ENCODE results near the gene COL8A2. TPM values are rescaled to one million over a fixed set of nuclear protein-coding genes. Genes with fewer than 3 reads are reported as not detected.

Gene COL8A2
- total RNA-seq, 2 experiments from 2014 or later, result 0.05 to 0.06 TPM

- Histone ChIP-seq H3K36me3 (ENCODE audit: insufficient read depth, low read length) (peaks cover 14% of the 10 kb centered on the region), H3K27me3 (ENCODE audit: control insufficient read depth in 1 of 2, insufficient read depth in 2 of 2, low read length in 2 of 2) (peaks cover 21 to 25% of the 10 kb centered on the region in 2 experiments), H3K4me1 (ENCODE audit: insufficient read depth, low read length) (peaks cover 51% of the 10 kb centered on the region), H3K4me3 (ENCODE audit: low read length) (no peak overlapping the region), H3K27ac (ENCODE audit: low read depth in 1 of 2, low read length in 2 of 2) (no peak overlapping the region), H3K9me3 (ENCODE audit: control insufficient read depth in 1 of 2, insufficient read depth in 1 of 2, low read length in 2 of 2) (peaks cover 0 to 16% of the 10 kb centered on the region in 2 experiments)
- H3K27ac Mint-ChIP-seq, result peak overlapping the region; percentile 70
- intact Hi-C loops (cut with DNase I, micrococcal nuclease), result loop anchor here in 1 of 2 experiments (1.0 to 10.0 kb wide), 8 partner anchors 62 to 1775 kb away; partner anchors contain the start of genes AGO1, STK40, THRAP3 and TRAPPC3
- H3K4me3 Mint-ChIP-seq, result peak overlapping the region; percentile 93
- ChIA-PET CTCF (no interaction called here), POLR2A (interaction anchor here (0.5 kb wide), 1 partner anchor 333 kb away, joined by 3 read pairs; no protein-coding TSS in a partner anchor)
- TF ChIP-seq CTCF (IDR thresholded peaks at IDR 0.05), result no peak
- H3K36me3 Mint-ChIP-seq (ENCODE audit: low read depth), result peaks cover 25% of the 10 kb centered on the region
- DNase-seq (peak in 2 of 14 experiments; percentile 33 to 45), ATAC-seq (ENCODE audit: poor library complexity) (no peak)
- peaks cover 21% of the 10 kb centered on the region for H3K4me1 Mint-ChIP-seq (ENCODE audit: low read depth)
- peaks cover 29% of the 10 kb centered on the region for H3K27me3 Mint-ChIP-seq
- H3K9me3 Mint-ChIP-seq, result no peaks in the 10 kb centered on the region
Measured at GRCh38 chr1:36087233-36088123, 37.5 kb downstream of the COL8A2 start.

- Mint-ChIP-seq H3K27me3 (peaks cover 37% of the 10 kb centered on the region), H3K4me1 (ENCODE audit: low read depth) (peaks cover 17% of the 10 kb centered on the region), H3K9me3 (no peaks in the 10 kb centered on the region), H3K4me3 (peak overlapping the region; percentile 88), H3K27ac (peak overlapping the region; percentile 70), H3K36me3 (ENCODE audit: low read depth) (peaks cover 17% of the 10 kb centered on the region)
- Histone ChIP-seq H3K9me3 (ENCODE audit: control insufficient read depth in 1 of 2, insufficient read depth in 1 of 2, low read length in 2 of 2) (peaks cover 0 to 16% of the 10 kb centered on the region in 2 experiments), H3K4me1 (ENCODE audit: insufficient read depth, low read length) (peaks cover 44% of the 10 kb centered on the region), H3K4me3 (ENCODE audit: low read length) (no peak overlapping the region), H3K27me3 (ENCODE audit: control insufficient read depth in 1 of 2, insufficient read depth in 2 of 2, low read length in 2 of 2) (peaks cover 21 to 26% of the 10 kb centered on the region in 2 experiments), H3K36me3 (ENCODE audit: insufficient read depth, low read length) (peaks cover 6% of the 10 kb centered on the region), H3K27ac (ENCODE audit: low read depth in 1 of 2, low read length in 2 of 2) (no peak overlapping the region)
- intact Hi-C loops (cut with DNase I, micrococcal nuclease), result loop anchor here in 1 of 2 experiments (2.0 to 10.0 kb wide), 5 partner anchors 82 to 1776 kb away; partner anchors contain the start of gene STK40
- CTCF ChIA-PET, result no interaction called here
- DNase-seq (peak in 2 of 14 experiments; percentile 26 to 28), ATAC-seq (ENCODE audit: poor library complexity) (no peak)
- POLR2A ChIA-PET, result no interaction called here
- no peak for TF ChIP-seq CTCF (IDR thresholded peaks at IDR 0.05)
Measured at GRCh38 chr1:36086529-36087232, 38.3 kb downstream of the COL8A2 start.

GRCh38 chr1:36085686-36086526 lies 39.1 kb downstream of the COL8A2 start:
- CTCF ChIA-PET, result no interaction called here
- H3K36me3 ChIP-seq (ENCODE audit: insufficient read depth, low read length), result no peaks in the 10 kb centered on the region
- H3K4me3 ChIP-seq (ENCODE audit: low read length), result no peak overlapping the region
- intact Hi-C loops (cut with DNase I, micrococcal nuclease), result loop anchor here in 1 of 2 experiments (2.0 to 10.0 kb wide), 5 partner anchors 81 to 1776 kb away; partner anchors contain the start of gene STK40
- H3K27ac ChIP-seq (ENCODE audit: low read depth in 1 of 2, low read length in 2 of 2), result no peak overlapping the region
- no peaks in the 10 kb centered on the region for H3K9me3 Mint-ChIP-seq
- H3K27ac Mint-ChIP-seq, result no peak overlapping the region
- peak in 2 of 14 experiments; percentile 23 to 29 for DNase-seq
- peaks cover 0 to 16% of the 10 kb centered on the region in 2 experiments for H3K9me3 ChIP-seq (ENCODE audit: control insufficient read depth in 1 of 2, insufficient read depth in 1 of 2, low read length in 2 of 2)
- peaks cover 21 to 26% of the 10 kb centered on the region in 2 experiments for H3K27me3 ChIP-seq (ENCODE audit: control insufficient read depth in 1 of 2, insufficient read depth in 2 of 2, low read length in 2 of 2)
- H3K4me1 ChIP-seq (ENCODE audit: insufficient read depth, low read length), result peaks cover 37% of the 10 kb centered on the region
- H3K4me3 Mint-ChIP-seq, result peak overlapping the region; percentile 58
- no peak for ATAC-seq (ENCODE audit: poor library complexity)
- no peak for TF ChIP-seq CTCF (IDR thresholded peaks at IDR 0.05)
- H3K27me3 Mint-ChIP-seq, result peaks cover 45% of the 10 kb centered on the region
- POLR2A ChIA-PET, result no interaction called here
- H3K36me3 Mint-ChIP-seq (ENCODE audit: low read depth), result peaks cover 13% of the 10 kb centered on the region
- peaks cover 13% of the 10 kb centered on the region for H3K4me1 Mint-ChIP-seq (ENCODE audit: low read depth)

Data from CD4-positive, alpha-beta T cell (primary cell).